C4-2B (cell line): ENCODE measurements around the gene UMAD1.

Experiments used
- H3K27ac ChIP-seq: fragments of 450-650 bp; 2 replicates; pipeline ENCODE4 v1.5.1; 2017
- CTCF ChIP-seq: fragments of 450-650 bp; conservative IDR thresholded peaks from 2 replicates; pipeline ENCODE4 v1.5.1; 2017; ENCODE audit warnings: mild to moderate bottlenecking
- ZFX ChIP-seq: fragments of 450-650 bp; IDR thresholded peaks from 2 replicates; pipeline ENCODE4 v1.6.1; 2017

UMAD1 gene

GRCh38 chr7:7640221-7641128 lies at the start of gene UMAD1:
TSS of gene UMAD1 (plus strand) at chr7:7640752. CDS start at chr7:7673372, 32,620 bp downstream.
- peak within 1 kb of the TSS; percentile 84 for H3K27ac ChIP-seq
- no peak for TF ChIP-seq CTCF
- TF ChIP-seq ZFX: no peak

- no peak overlapping the region for H3K27ac ChIP-seq
- TF ChIP-seq CTCF (peak; percentile 50), ZFX (no peak)
These were observed 45.1 kb upstream of the UMAD1 start for GRCh38 chr7:7595451-7595850.

GRCh38 chr7:7596176-7596575 lies 44.4 kb upstream of the UMAD1 start:
- H3K27ac ChIP-seq: no peak overlapping the region

GRCh38 chr7:7607010-7607409 lies 33.5 kb upstream of the UMAD1 start:
- H3K27ac ChIP-seq: no peak overlapping the region
- TF ChIP-seq ZFX (no peak), CTCF (no peak)

More at GRCh38 chr7:7596176-7596575, 44.4 kb upstream of the UMAD1 start:
- TF ChIP-seq ZFX: no peak
- no peak for TF ChIP-seq CTCF

- TF ChIP-seq CTCF: no peak
- no peak for TF ChIP-seq ZFX
- no peak overlapping the region for H3K27ac ChIP-seq
These were observed 31.2 kb upstream of the UMAD1 start for GRCh38 chr7:7609330-7609729.

GRCh38 chr7:7612519-7612918 lies 28.0 kb upstream of the UMAD1 start:
- H3K27ac ChIP-seq: no peak overlapping the region
- no peak for TF ChIP-seq CTCF
- TF ChIP-seq ZFX: no peak

GRCh38 chr7:7613210-7613609 lies 27.3 kb upstream of the UMAD1 start:
- no peak overlapping the region for H3K27ac ChIP-seq
- TF ChIP-seq CTCF (no peak), ZFX (no peak)
